ENCODE data around the gene PAOX.

DNA sequence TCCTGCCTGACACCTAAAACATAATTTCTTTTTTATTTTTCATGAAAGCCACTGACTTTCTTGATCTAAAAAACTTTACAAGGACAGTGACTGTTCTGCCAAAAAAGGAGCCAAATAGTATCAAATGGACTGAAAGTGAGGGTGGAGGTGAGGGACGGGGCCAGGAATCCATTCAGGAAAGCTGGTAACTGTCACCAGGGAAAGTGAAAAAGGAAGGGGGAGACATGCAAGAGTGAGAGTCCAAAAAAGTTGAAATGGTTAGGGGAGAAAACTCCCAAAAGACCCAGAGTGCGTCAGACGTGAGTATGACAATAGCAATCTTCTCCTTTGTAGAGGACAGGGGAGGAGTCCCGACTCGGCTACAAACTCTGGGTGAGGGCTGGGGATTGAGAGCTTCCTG is 34.8 kb upstream of the PAOX start:
- no peak for TF ChIP-seq POLR2A (IDR thresholded peaks at IDR 0.05)
- TF ChIP-seq, protein P1, sequence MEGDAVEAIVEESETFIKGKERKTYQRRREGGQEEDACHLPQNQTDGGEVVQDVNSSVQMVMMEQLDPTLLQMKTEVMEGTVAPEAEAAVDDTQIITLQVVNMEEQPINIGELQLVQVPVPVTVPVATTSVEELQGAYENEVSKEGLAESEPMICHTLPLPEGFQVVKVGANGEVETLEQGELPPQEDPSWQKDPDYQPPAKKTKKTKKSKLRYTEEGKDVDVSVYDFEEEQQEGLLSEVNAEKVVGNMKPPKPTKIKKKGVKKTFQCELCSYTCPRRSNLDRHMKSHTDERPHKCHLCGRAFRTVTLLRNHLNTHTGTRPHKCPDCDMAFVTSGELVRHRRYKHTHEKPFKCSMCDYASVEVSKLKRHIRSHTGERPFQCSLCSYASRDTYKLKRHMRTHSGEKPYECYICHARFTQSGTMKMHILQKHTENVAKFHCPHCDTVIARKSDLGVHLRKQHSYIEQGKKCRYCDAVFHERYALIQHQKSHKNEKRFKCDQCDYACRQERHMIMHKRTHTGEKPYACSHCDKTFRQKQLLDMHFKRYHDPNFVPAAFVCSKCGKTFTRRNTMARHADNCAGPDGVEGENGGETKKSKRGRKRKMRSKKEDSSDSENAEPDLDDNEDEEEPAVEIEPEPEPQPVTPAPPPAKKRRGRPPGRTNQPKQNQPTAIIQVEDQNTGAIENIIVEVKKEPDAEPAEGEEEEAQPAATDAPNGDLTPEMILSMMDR (IDR thresholded peaks at IDR 0.05): no peak
- no peak for TF ChIP-seq EP300 (IDR thresholded peaks at IDR 0.05)
